Neural cell (in vitro differentiated cells): ENCODE results near the gene PCDH17. TPM values are rescaled to one million over a fixed set of nuclear protein-coding genes. Genes with fewer than 3 reads are reported as not detected.

Source experiments
- H2AFZ ChIP-seq: fragments of 200-600, 300-800 bp; sonication (generic), shearing (Covaris generic); 2 replicates; pipeline ENCODE4 v1.6.0; 2014; ENCODE audit warnings: low read depth, mild to moderate bottlenecking, antibody characterized with exemption, low read length, moderate library complexity
- H3F3A ChIP-seq: fragments of 200-600 bp; shearing (Covaris generic); 2 replicates; pipeline ENCODE4 v1.6.1; 2016; ENCODE audit warnings: mild to moderate bottlenecking, moderate library complexity, mixed read lengths, antibody characterized with exemption, low read length; ENCODE audit not compliant: insufficient read depth, poor library complexity, severe bottlenecking
- H3K27ac ChIP-seq: fragments of 200-600, 300-800 bp; sonication (generic), shearing (Covaris generic); 2 replicates; pipeline ENCODE4 v1.5.1; 2014; ENCODE audit warnings: mild to moderate bottlenecking, low read length, moderate library complexity
- H3K27me3 ChIP-seq: fragments of 300-800, 200-600 bp; sonication (generic), shearing (Covaris generic); 2 replicates; pipeline ENCODE4 v1.6.0; 2014; ENCODE audit warnings: mild to moderate bottlenecking, low read depth, low read length, moderate library complexity; ENCODE audit not compliant: insufficient read depth
- H3K36me3 ChIP-seq: fragments of 300-800, 200-600 bp; sonication (generic), shearing (Covaris generic); 2 replicates; pipeline ENCODE4 v1.5.1; 2014; ENCODE audit warnings: mild to moderate bottlenecking, antibody characterized with exemption, low read length, moderate library complexity; ENCODE audit not compliant: insufficient read depth
- H3K4me2 ChIP-seq: fragments of 300-800, 200-600 bp; sonication (generic), shearing (Covaris generic); 2 replicates; pipeline ENCODE4 v1.6.0; 2014; ENCODE audit warnings: mild to moderate bottlenecking, low read length
- H3K4me3 ChIP-seq: fragments of 300-800, 200-600 bp; sonication (generic), shearing (Covaris generic); 2 replicates; pipeline ENCODE4 v1.5.1; 2014; ENCODE audit warnings: mild to moderate bottlenecking, low read length, moderate library complexity
- H3K79me2 ChIP-seq: fragments of 200-600 bp; shearing (Covaris generic); replicated peaks from 2 replicates; pipeline ENCODE4 v1.6.0; 2014; ENCODE audit warnings: mild to moderate bottlenecking, low read length, moderate library complexity; ENCODE audit not compliant: insufficient read depth
- H3K9ac ChIP-seq: fragments of 300-800, 200-600 bp; sonication (generic), shearing (Covaris generic); 2 replicates; pipeline ENCODE4 v1.6.1; 2016; ENCODE audit warnings: mild to moderate bottlenecking, low read length, mixed read lengths
- H3K9me2 ChIP-seq: fragments of 200-600 bp; shearing (Covaris generic); 2 replicates; pipeline ENCODE4 v1.6.1; 2016; ENCODE audit warnings: mild to moderate bottlenecking, low read length, mixed read lengths; ENCODE audit not compliant: insufficient read depth
- H3K9me3 ChIP-seq: fragments of 200-600, 300-800 bp; sonication (generic), shearing (Covaris generic); 2 replicates; pipeline ENCODE4 v1.6.1; 2016; ENCODE audit warnings: mild to moderate bottlenecking, mixed run types, low read length, moderate library complexity, mixed read lengths
- H4K20me1 ChIP-seq: fragments of 200-600 bp; shearing (Covaris generic); 2 replicates; pipeline ENCODE4 v1.6.1; 2016; ENCODE audit warnings: mild to moderate bottlenecking, mixed run types; ENCODE audit not compliant: insufficient read depth
- EP300 ChIP-seq: fragments of 450-650 bp; conservative IDR thresholded peaks from 2 replicates; pipeline ENCODE4 v1.6.1; 2014; ENCODE audit warnings: antibody characterized with exemption, mild to moderate bottlenecking, moderate library complexity; ENCODE audit not compliant: poor library complexity, severe bottlenecking
- EZH2 ChIP-seq: fragments of 200-600, 300-800 bp; shearing (Covaris generic), sonication (generic); IDR thresholded peaks from 2 replicates; pipeline ENCODE4 v1.6.1; 2014; ENCODE audit warnings: antibody characterized with exemption, low read length, borderline replicate concordance, mild to moderate bottlenecking; ENCODE audit not compliant: insufficient read depth, poor library complexity, severe bottlenecking
- MXI1 ChIP-seq: fragments of 450-650 bp; conservative IDR thresholded peaks from 2 replicates; pipeline ENCODE4 v1.6.1; 2014; ENCODE audit warnings: antibody characterized with exemption, mild to moderate bottlenecking; ENCODE audit not compliant: poor library complexity, severe bottlenecking
- POLR2AphosphoS5 ChIP-seq: IDR thresholded peaks from 2 replicates; pipeline ENCODE4 v1.6.1; 2012
- RAD21 ChIP-seq: fragments of 450-650 bp; conservative IDR thresholded peaks from 2 replicates; pipeline ENCODE4 v1.6.1; 2014; ENCODE audit warnings: antibody characterized with exemption, mild to moderate bottlenecking, moderate library complexity
- SMC3 ChIP-seq: fragments of 450-650 bp; conservative IDR thresholded peaks from 2 replicates; pipeline ENCODE4 v1.6.1; 2014; ENCODE audit warnings: antibody characterized with exemption, mild to moderate bottlenecking, moderate library complexity; ENCODE audit not compliant: poor library complexity
- TAF1 ChIP-seq: IDR thresholded peaks from 2 replicates; pipeline ENCODE4 v1.6.1; 2012; ENCODE audit warnings: low read depth
- polyA plus RNA-seq: library from polyadenylated mRNA; depleted of rRNA; stranded (reverse); fragments of >200 nt; gene quantifications from 2 replicates; pipeline ENCODE4 v1.2.3, GENCODE V29; 2014
- TF ChIP-seq, protein P1 (sequence below): fragments of 450-650 bp; IDR thresholded peaks from 2 replicates; pipeline ENCODE4 v1.5.1; 2014; ENCODE audit warnings: antibody characterized with exemption, mild to moderate bottlenecking, moderate library complexity; ENCODE audit not compliant: poor library complexity, severe bottlenecking
- TF ChIP-seq, protein P2 (sequence below): IDR thresholded peaks from 2 replicates; pipeline ENCODE4 v1.6.1; 2012; ENCODE audit warnings: borderline replicate concordance

Gene PCDH17
- polyA plus RNA-seq, 1 donor from 2014 or later = 6.5 TPM

- no peak overlapping the region for H3K9ac ChIP-seq
- TF ChIP-seq SMC3 (no peak), EP300 (no peak), POLR2AphosphoS5 (no peak), TAF1 (no peak), RAD21 (no peak), MXI1 (no peak), EZH2 (no peak)
- TF ChIP-seq, protein P1, sequence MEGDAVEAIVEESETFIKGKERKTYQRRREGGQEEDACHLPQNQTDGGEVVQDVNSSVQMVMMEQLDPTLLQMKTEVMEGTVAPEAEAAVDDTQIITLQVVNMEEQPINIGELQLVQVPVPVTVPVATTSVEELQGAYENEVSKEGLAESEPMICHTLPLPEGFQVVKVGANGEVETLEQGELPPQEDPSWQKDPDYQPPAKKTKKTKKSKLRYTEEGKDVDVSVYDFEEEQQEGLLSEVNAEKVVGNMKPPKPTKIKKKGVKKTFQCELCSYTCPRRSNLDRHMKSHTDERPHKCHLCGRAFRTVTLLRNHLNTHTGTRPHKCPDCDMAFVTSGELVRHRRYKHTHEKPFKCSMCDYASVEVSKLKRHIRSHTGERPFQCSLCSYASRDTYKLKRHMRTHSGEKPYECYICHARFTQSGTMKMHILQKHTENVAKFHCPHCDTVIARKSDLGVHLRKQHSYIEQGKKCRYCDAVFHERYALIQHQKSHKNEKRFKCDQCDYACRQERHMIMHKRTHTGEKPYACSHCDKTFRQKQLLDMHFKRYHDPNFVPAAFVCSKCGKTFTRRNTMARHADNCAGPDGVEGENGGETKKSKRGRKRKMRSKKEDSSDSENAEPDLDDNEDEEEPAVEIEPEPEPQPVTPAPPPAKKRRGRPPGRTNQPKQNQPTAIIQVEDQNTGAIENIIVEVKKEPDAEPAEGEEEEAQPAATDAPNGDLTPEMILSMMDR = no peak
- TF ChIP-seq, protein P2, sequence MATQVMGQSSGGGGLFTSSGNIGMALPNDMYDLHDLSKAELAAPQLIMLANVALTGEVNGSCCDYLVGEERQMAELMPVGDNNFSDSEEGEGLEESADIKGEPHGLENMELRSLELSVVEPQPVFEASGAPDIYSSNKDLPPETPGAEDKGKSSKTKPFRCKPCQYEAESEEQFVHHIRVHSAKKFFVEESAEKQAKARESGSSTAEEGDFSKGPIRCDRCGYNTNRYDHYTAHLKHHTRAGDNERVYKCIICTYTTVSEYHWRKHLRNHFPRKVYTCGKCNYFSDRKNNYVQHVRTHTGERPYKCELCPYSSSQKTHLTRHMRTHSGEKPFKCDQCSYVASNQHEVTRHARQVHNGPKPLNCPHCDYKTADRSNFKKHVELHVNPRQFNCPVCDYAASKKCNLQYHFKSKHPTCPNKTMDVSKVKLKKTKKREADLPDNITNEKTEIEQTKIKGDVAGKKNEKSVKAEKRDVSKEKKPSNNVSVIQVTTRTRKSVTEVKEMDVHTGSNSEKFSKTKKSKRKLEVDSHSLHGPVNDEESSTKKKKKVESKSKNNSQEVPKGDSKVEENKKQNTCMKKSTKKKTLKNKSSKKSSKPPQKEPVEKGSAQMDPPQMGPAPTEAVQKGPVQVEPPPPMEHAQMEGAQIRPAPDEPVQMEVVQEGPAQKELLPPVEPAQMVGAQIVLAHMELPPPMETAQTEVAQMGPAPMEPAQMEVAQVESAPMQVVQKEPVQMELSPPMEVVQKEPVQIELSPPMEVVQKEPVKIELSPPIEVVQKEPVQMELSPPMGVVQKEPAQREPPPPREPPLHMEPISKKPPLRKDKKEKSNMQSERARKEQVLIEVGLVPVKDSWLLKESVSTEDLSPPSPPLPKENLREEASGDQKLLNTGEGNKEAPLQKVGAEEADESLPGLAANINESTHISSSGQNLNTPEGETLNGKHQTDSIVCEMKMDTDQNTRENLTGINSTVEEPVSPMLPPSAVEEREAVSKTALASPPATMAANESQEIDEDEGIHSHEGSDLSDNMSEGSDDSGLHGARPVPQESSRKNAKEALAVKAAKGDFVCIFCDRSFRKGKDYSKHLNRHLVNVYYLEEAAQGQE = no peak
Observed at GRCh38 chr13:57748096-57748495, 116.6 kb downstream of the PCDH17 start.

DNA sequence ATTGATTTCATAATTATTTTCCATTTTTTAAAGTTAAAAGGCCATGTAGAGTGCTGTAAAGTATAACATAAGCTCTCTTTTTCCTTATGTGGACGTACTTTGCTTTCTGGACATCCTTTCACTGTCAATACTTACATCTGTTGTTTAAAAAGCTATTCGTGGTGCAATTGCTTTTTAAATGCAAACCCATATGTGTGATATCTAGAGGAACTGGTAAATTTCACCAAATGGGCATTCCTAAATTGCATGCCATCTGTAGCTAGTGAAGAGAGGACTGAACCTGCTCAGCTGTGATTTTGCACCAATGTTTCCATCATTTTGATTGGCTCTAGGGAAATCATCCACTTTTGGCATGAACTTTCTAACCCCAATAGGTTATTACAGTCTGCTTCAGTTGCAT lies 129.4 kb downstream of the PCDH17 start:
- H3K9me2 ChIP-seq = no peaks in the 10 kb centered on the region
- no peaks in the 10 kb centered on the region for H3K79me2 ChIP-seq
- no peak overlapping the region for H2AFZ ChIP-seq
- no peaks in the 10 kb centered on the region for H3K27me3 ChIP-seq
- H3F3A ChIP-seq = no peaks in the 10 kb centered on the region
- no peak for TF ChIP-seq EP300
- TF ChIP-seq EZH2 = no peak
- no peak for TF ChIP-seq SMC3
- TF ChIP-seq TAF1 = no peak
- no peak for TF ChIP-seq POLR2AphosphoS5
- TF ChIP-seq MXI1 = no peak
- TF ChIP-seq RAD21 = no peak
- TF ChIP-seq, protein P1 = no peak
- TF ChIP-seq, protein P2 = no peak
- no peak overlapping the region for H3K9ac ChIP-seq
- no peaks in the 10 kb centered on the region for H4K20me1 ChIP-seq
- H3K36me3 ChIP-seq = no peaks in the 10 kb centered on the region
- H3K4me3 ChIP-seq = no peak overlapping the region
- H3K27ac ChIP-seq = no peak overlapping the region
- no peaks in the 10 kb centered on the region for H3K9me3 ChIP-seq
- H3K4me2 ChIP-seq = no peak overlapping the region

More at GRCh38 chr13:57748096-57748495, 116.6 kb downstream of the PCDH17 start:
- Histone ChIP-seq H3K9me2 (no peaks in the 10 kb centered on the region), H3K4me3 (no peak overlapping the region), H2AFZ (no peak overlapping the region), H3K4me2 (no peak overlapping the region), H3K9me3 (no peaks in the 10 kb centered on the region), H3K27me3 (no peaks in the 10 kb centered on the region), H3F3A (no peaks in the 10 kb centered on the region), H3K36me3 (no peaks in the 10 kb centered on the region), H3K27ac (no peak overlapping the region), H3K79me2 (no peaks in the 10 kb centered on the region), H4K20me1 (no peaks in the 10 kb centered on the region)
